DND-41 (cell line): ENCODE measurements around the gene TNF.

Experiments
- ATAC-seq: fragments of 200-7000 bp; cut with Tn5 transposase; 3 replicates; pipeline ENCODE4 v1.9.1; 2021; ENCODE audit warnings: low read depth; ENCODE audit not compliant: insufficient read depth
- DNase-seq: peaks from one replicate; pipeline ENCODE4 v3.0.0-alpha.2; 2020
- H2AFZ ChIP-seq: 2 replicates; pipeline ENCODE4 v1.6.0; 2012; ENCODE audit warnings: low read depth, low read length
- H3K27ac ChIP-seq: 2 replicates; pipeline ENCODE4 v1.5.1; 2012; ENCODE audit warnings: low read length, inconsistent platforms
- H3K27me3 ChIP-seq: fragments of 200-600 bp; sonication (generic); 2 replicates; pipeline ENCODE4 v1.6.0; 2012; ENCODE audit warnings: low read length, mild to moderate bottlenecking, inconsistent platforms; ENCODE audit not compliant: insufficient read depth, poor library complexity
- H3K36me3 ChIP-seq: 2 replicates; pipeline ENCODE4 v1.5.1; 2012; ENCODE audit warnings: low read length, inconsistent platforms; ENCODE audit not compliant: insufficient read depth
- H3K4me1 ChIP-seq: 2 replicates; pipeline ENCODE4 v1.5.1; 2012; ENCODE audit warnings: mild to moderate bottlenecking, low read length; ENCODE audit not compliant: insufficient read depth
- H3K4me2 ChIP-seq: 2 replicates; pipeline ENCODE4 v1.6.0; 2012; ENCODE audit warnings: mild to moderate bottlenecking, moderate library complexity, low read length, inconsistent platforms; ENCODE audit not compliant: insufficient read depth
- H3K4me3 ChIP-seq, 2 experiments: fragments of 200-600 bp in 1 of 2; shearing (Covaris generic) in 1 of 2; 2 replicates each; pipeline ENCODE4 v1.5.1; 2012 to 2016; ENCODE audit warnings: inconsistent platforms in 2 of 2, low read length in 2 of 2, mild to moderate bottlenecking in 2 of 2, low read depth in 1 of 2, moderate library complexity in 1 of 2
- H3K79me2 ChIP-seq: 2 replicates; pipeline ENCODE4 v1.6.0; 2012; ENCODE audit warnings: low read length, inconsistent platforms; ENCODE audit not compliant: insufficient read depth
- H3K9ac ChIP-seq: 2 replicates; pipeline ENCODE4 v1.6.0; 2012; ENCODE audit warnings: low read depth, mild to moderate bottlenecking, inconsistent platforms, low read length, moderate library complexity
- H3K9me3 ChIP-seq: 2 replicates; pipeline ENCODE4 v1.5.1; 2012; ENCODE audit warnings: low read length, moderate library complexity, mild to moderate bottlenecking, inconsistent platforms; ENCODE audit not compliant: insufficient read depth, severe bottlenecking
- H4K20me1 ChIP-seq: 2 replicates; pipeline ENCODE4 v1.6.0; 2012; ENCODE audit warnings: low read length; ENCODE audit not compliant: insufficient read depth
- CTCF ChIP-seq: IDR thresholded peaks from 2 replicates; pipeline ENCODE4 v1.5.1; 2012; ENCODE audit warnings: borderline replicate concordance, low read length, moderate library complexity, mild to moderate bottlenecking; ENCODE audit not compliant: poor library complexity, severe bottlenecking; ENCODE audit errors: extremely low read depth
- EZH2 ChIP-seq: IDR thresholded peaks from 3 replicates; pipeline ENCODE4 v1.6.1; 2012; ENCODE audit warnings: borderline replicate concordance, low read depth, mild to moderate bottlenecking, moderate library complexity, low read length, inconsistent platforms; ENCODE audit not compliant: severe bottlenecking

The TNF gene

DNA sequence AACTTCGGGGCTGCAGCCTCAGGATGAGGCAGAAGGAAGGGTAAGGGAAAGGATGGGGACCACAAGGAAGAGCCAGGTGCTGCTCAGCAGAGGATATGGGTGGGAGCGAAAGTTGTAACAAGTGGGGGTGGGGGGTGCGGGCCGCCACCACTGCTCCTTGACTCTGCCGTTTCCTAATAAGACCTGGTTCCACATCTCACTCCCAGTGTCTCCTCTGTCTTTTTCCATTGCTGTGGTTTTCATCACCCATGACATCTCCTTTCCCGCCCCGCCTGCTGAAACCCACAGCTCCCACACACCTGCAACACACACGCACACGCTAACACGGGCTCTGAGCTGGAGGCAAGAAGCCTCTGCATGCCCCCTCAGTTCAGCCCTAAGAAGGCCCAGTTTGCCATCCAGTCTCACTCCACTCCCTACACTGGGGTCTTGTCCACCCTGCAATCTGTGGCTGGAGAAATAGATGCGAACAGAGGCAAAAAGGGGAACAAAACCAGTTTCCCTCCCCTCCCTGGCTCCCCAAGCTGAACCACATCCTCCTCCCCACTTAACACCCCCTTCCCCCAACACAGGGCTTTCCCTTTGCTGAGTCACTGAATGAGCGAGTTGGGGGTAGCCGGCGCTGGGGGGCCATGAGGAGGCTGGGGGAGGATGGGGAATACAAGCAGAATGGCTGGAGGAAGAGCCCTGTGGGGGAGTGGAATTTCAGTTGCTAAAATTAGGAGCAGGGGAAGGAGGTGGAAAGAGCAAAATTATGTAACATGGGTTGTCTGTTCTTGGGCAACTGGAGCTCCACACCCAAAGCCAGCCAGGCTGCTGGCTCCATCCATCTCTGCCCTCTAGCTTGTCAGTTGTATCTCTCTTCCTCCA, 16.5 kb upstream of the TNF start:
- peak; percentile 64 for DNase-seq
- Histone ChIP-seq H3K4me3 (no peak overlapping the region), H3K9me3 (no peaks in the 10 kb centered on the region), H3K27me3 (no peaks in the 10 kb centered on the region), H2AFZ (no peak overlapping the region), H3K36me3 (peaks cover 54% of the 10 kb centered on the region), H3K9ac (no peak overlapping the region), H3K4me2 (no peak overlapping the region), H4K20me1 (0 out of 2 replicates have a peak, but pooled peaks cover 4% of the 10 kb centered on the region), H3K27ac (no peak overlapping the region), H3K4me1 (no peaks in the 10 kb centered on the region; the same call in 1 of the 2 replicates), H3K79me2 (peaks cover 9% of the 10 kb centered on the region)
- no peak for TF ChIP-seq CTCF
- TF ChIP-seq EZH2, result no peak
- ATAC-seq, result peak; percentile 64

DNA sequence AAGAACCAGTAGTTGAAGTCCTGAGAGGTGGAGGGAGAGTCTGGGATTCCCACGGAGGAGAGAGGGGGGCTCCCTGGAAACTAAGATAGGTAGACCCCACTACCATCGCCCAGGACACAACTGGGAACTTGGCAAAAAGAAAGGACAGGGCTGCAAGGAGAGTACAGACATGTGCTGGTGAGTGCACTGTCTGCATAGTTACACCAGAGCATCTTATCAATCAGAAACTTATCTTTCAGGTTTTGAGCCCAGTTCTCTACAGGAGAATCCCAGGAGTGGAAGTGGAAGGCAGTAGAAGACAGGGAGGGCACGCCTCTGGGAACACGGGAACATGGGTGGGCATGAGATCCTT, 15.8 kb upstream of the TNF start:
- H3K27me3 ChIP-seq, result no peaks in the 10 kb centered on the region
- no peak for TF ChIP-seq EZH2
- DNase-seq (no peak), ATAC-seq (peak; percentile 18; the same call in 2 of the 3 replicates)
- H3K36me3 ChIP-seq, result peaks cover 49% of the 10 kb centered on the region
- H3K9ac ChIP-seq, result no peak overlapping the region
- no peak overlapping the region for H3K4me2 ChIP-seq
- H4K20me1 ChIP-seq, result 0 out of 2 replicates have a peak, but pooled peaks cover 4% of the 10 kb centered on the region
- no peaks in the 10 kb centered on the region; the same call in 1 of the 2 replicates for H3K4me1 ChIP-seq
- no peak overlapping the region for H3K4me3 ChIP-seq
- no peak overlapping the region for H3K27ac ChIP-seq
- peaks cover 5% of the 10 kb centered on the region for H3K79me2 ChIP-seq
- no peaks in the 10 kb centered on the region for H3K9me3 ChIP-seq
- no peak overlapping the region for H2AFZ ChIP-seq

- Histone ChIP-seq H3K4me2 (no peak overlapping the region), H3K27ac (no peak overlapping the region), H3K9ac (no peak overlapping the region), H3K27me3 (no peaks in the 10 kb centered on the region), H3K9me3 (no peaks in the 10 kb centered on the region), H3K4me3 (no peak overlapping the region), H3K36me3 (peaks cover 48% of the 10 kb centered on the region), H2AFZ (no peak overlapping the region), H4K20me1 (0 out of 2 replicates have a peak, but pooled peaks cover 4% of the 10 kb centered on the region), H3K79me2 (peaks cover 3% of the 10 kb centered on the region), H3K4me1 (no peaks in the 10 kb centered on the region)
- TF ChIP-seq EZH2, result no peak
- TF ChIP-seq CTCF, result no peak
- peak; percentile 57 for ATAC-seq
- DNase-seq, result peak; percentile 55
Measured at GRCh38 chr6:31559958-31560696, 15.2 kb upstream of the TNF start.

DNA sequence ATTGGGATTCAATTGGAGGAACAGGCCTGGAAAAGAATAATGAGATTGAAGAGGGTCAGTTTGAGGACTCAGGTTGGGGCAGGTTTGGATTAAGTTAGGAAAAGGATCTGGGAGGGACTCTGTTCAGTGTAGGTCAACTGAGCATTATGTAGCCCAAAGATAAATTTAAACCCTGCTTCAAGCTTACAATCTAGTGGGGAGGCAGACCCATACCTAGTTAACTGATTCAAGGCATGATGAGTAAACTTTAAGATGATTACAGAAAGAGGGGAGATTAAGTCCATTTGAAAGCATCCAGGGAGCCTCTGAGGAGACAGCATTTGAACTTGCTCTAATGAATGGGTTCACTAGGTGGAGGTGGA, 14.7 kb upstream of the TNF start:
- Histone ChIP-seq H3K9ac (no peak overlapping the region), H3K27ac (no peak overlapping the region), H3K27me3 (no peaks in the 10 kb centered on the region), H2AFZ (no peak overlapping the region), H4K20me1 (0 out of 2 replicates have a peak, but pooled peaks cover 4% of the 10 kb centered on the region), H3K4me1 (no peaks in the 10 kb centered on the region), H3K4me3 (no peak overlapping the region), H3K9me3 (no peaks in the 10 kb centered on the region), H3K36me3 (peaks cover 48% of the 10 kb centered on the region), H3K79me2 (peaks cover 3% of the 10 kb centered on the region), H3K4me2 (no peak overlapping the region)
- DNase-seq, result no peak
- TF ChIP-seq EZH2 (no peak), CTCF (no peak)
- ATAC-seq, result no peak
